HepG2 (cell line): Measurements from ENCODE around the gene THAP6. TPM values are rescaled to one million over a fixed set of nuclear protein-coding genes. Genes with fewer than 3 reads are reported as not detected.

Source experiments
- ATAC-seq: fragments of 200-7000 bp; cut with Tn5 transposase; 3 replicates; pipeline ENCODE4 v1.9.1; 2020; ENCODE audit warnings: mild to moderate bottlenecking, moderate library complexity
- BruUV-seq: library from RNA; stranded (reverse); fragments of 400-500 nt; replicated peaks from 2 replicates; lab custom pipeline; 2021; lab: Mats Ljungman, UMichigan
- CTCF ChIA-PET: fragments of 300-600 bp; formaldehyde crosslinking; extraction: SDS; loops from one replicate; lab custom pipeline; 2021; ENCODE audit warnings: low total read pairs, inconsistent platforms, low intra/inter-chr PET ratio; lab: Yijun Ruan, JAX
- POLR2A ChIA-PET: fragments of 350-600 bp; sonication (Branson Sonifier 250); formaldehyde crosslinking; loops from one replicate; lab custom pipeline; 2020; ENCODE audit warnings: antibody characterized with exemption, inconsistent platforms; lab: Yijun Ruan, JAX
- DNase-seq: peaks from one replicate; pipeline ENCODE4 v3.0.0-alpha.2; 2015; ENCODE audit warnings: low spot score
- FAIRE-seq: peaks from 3 replicates; lab custom pipeline; 2011; peaks lifted over from hg19 to GRCh38; lab: Jason Lieb, UNC
- H2AFZ ChIP-seq: one replicate; pipeline ENCODE4 v1.6.1; 2011; ENCODE audit warnings: low read length, inconsistent platforms
- H3K27ac ChIP-seq: fragments of 300-600 bp; 3 replicates; pipeline ENCODE4 v1.8.0; 2011; ENCODE audit warnings: mixed run types, mild to moderate bottlenecking, mixed read lengths, low read length, inconsistent platforms; ENCODE audit not compliant: insufficient read depth; ENCODE audit errors: extremely low read length
- H3K27me3 ChIP-seq, 2 experiments: fragments of 200-600 bp in 1 of 2; 2 replicates in 1 of 2; 3 replicates in 1 of 2; pipeline versions ENCODE4 v1.6.0 to v1.8.0; 2011; ENCODE audit warnings: low read length in 2 of 2, mild to moderate bottlenecking in 2 of 2, moderate library complexity in 2 of 2, inconsistent platforms in 1 of 2; ENCODE audit not compliant: insufficient read depth in 2 of 2, control insufficient read depth in 1 of 2
- H3K36me3 ChIP-seq, 2 experiments: fragments of 200-600 bp in 1 of 2; replicated peaks in 1 of 2; 2 replicates in 1 of 2; 3 replicates in 1 of 2; pipeline versions ENCODE4 v1.5.1 to v1.8.0; 2011; ENCODE audit warnings: low read length in 2 of 2, inconsistent platforms in 1 of 2; ENCODE audit not compliant: insufficient read depth in 2 of 2, control insufficient read depth in 1 of 2
- H3K4me1 ChIP-seq: 2 replicates; pipeline ENCODE4 v1.5.1; 2012; ENCODE audit warnings: low read length, inconsistent platforms; ENCODE audit not compliant: insufficient read depth
- H3K4me2 ChIP-seq: 2 replicates; pipeline ENCODE4 v1.6.0; 2011; ENCODE audit warnings: low read depth, low read length, inconsistent platforms
- H3K4me3 ChIP-seq, 3 experiments: fragments of 200-600 bp in 1 of 3; sonication (generic), shearing (Covaris generic) in 1 of 3; replicated peaks in 1 of 3; 2 replicates each; pipeline ENCODE4 v1.5.1; 2011 to 2016; ENCODE audit warnings: low read length in 3 of 3, inconsistent platforms in 2 of 3, low read depth in 2 of 3, mild to moderate bottlenecking in 2 of 3, control low read depth in 1 of 3, mixed read lengths in 1 of 3; ENCODE audit not compliant: insufficient read depth in 1 of 3
- H3K79me2 ChIP-seq: one replicate; pipeline ENCODE4 v1.6.1; 2011; ENCODE audit warnings: low read length, inconsistent platforms; ENCODE audit not compliant: insufficient read depth
- H3K9ac ChIP-seq: 2 replicates; pipeline ENCODE4 v1.6.0; 2011; ENCODE audit warnings: mild to moderate bottlenecking, low read depth, low read length, inconsistent platforms; ENCODE audit not compliant: insufficient read depth
- H3K9me3 ChIP-seq: 2 replicates; pipeline ENCODE4 v1.5.1; 2012; ENCODE audit warnings: mild to moderate bottlenecking, low read length
- H4K20me1 ChIP-seq: 2 replicates; pipeline ENCODE4 v1.6.0; 2011; ENCODE audit warnings: inconsistent platforms, mild to moderate bottlenecking, low read length, moderate library complexity; ENCODE audit not compliant: insufficient read depth
- AKAP8 ChIP-seq: sonication (generic); formaldehyde crosslinking; IDR thresholded peaks from 2 replicates; pipeline ENCODE4 v1.5.1; 2020; ENCODE audit warnings: mild to moderate bottlenecking, missing genetic modification reagents
- HOMEZ ChIP-seq: IDR thresholded peaks from 2 replicates; pipeline ENCODE4 v1.6.1; 2016; ENCODE audit warnings: low read depth
- KDM5A ChIP-seq: fragments of 200-600 bp; sonication (generic); IDR thresholded peaks from 2 replicates; pipeline ENCODE4 v1.7.0; 2018; ENCODE audit warnings: antibody characterized with exemption, mild to moderate bottlenecking, low read length, borderline replicate concordance
- ZBTB26 ChIP-seq: IDR thresholded peaks from 2 replicates; pipeline ENCODE4 v1.6.1; 2016; ENCODE audit warnings: missing compliant biosample characterization, missing genetic modification reagents, borderline replicate concordance
- ZBTB40 ChIP-seq, 2 experiments: fragments of 450-650 bp in 1 of 2; sonication (generic) in 1 of 2; formaldehyde crosslinking in 1 of 2; IDR thresholded peaks; 2 replicates each; pipeline versions ENCODE4 v1.6.1 to v1.8.0; 2016 to 2022; ENCODE audit warnings: antibody characterized with exemption in 1 of 2, mild to moderate bottlenecking in 1 of 2, missing genetic modification reagents in 1 of 2
- ZNF609 ChIP-seq: sonication (generic); formaldehyde crosslinking; IDR thresholded peaks from 2 replicates; pipeline ENCODE4 v1.4.0; 2020; ENCODE audit warnings: mild to moderate bottlenecking, missing genetic modification reagents, borderline replicate concordance
- WGBS: methylation state at CpG from one replicate; pipeline ENCODE4 v1.1.6; 2017; ENCODE audit warnings: low lambda C conversion rate; 5-methylcytosine and 5-hydroxymethylcytosine counted together
- in situ Hi-C: cut with HindIII; loops from 2 replicates; pipeline ENCODE4 v1.10.0; 2017; ENCODE audit warnings: low pct_unique_long_range_greater_than_20kb; ENCODE audit not compliant: extremely low pct_ligation_motif_present
- intact Hi-C: fragments of 100-400 bp; cut with micrococcal nuclease; formaldehyde crosslinking; loops from one replicate; pipeline ENCODE4 v1.10.0; 2022; ENCODE audit not compliant: unreplicated experiment
- polyA plus RNA-seq, 8 experiments: library from polyadenylated mRNA; depleted of rRNA in 3 of 8; stranded (reverse) in 7 of 8; unstranded in 1 of 8; fragments of >200 nt; fragmentation: Illumina TruSeq in 4 of 8; extraction: Trizol in 4 of 8; gene quantifications; 2 replicates each; pipeline versions ENCODE4 v1.2.1 to v1.2.3, GENCODE V29; 2011 to 2016; ENCODE audit warnings: low read depth in 4 of 8, missing spikeins in 1 of 8, mixed read lengths in 1 of 8; ENCODE audit not compliant: insufficient read depth in 1 of 8
- total RNA-seq, 5 experiments: library from RNA; depleted of rRNA; stranded (reverse); fragments of >200 nt; fragmentation: Illumina TruSeq; extraction: Trizol; gene quantifications; 2 replicates each; pipeline ENCODE4 v1.2.3, GENCODE V29; 2016; ENCODE audit warnings: low read depth in 1 of 5

THAP6 gene
- total and polyA plus RNA-seq, 2 of the 13 experiments (the other 11 are each of a cell fraction or from before 2014, with no cell fraction given) = 9.3 to 14.7 TPM

GRCh38 chr4:75470738-75471137, 43.5 kb upstream of the THAP6 start:
- Histone ChIP-seq H2AFZ (no peak overlapping the region), H3K27ac (no peak overlapping the region), H3K79me2 (no peaks in the 10 kb centered on the region), H4K20me1 (no peaks in the 10 kb centered on the region), H3K4me3 (no peak overlapping the region), H3K9me3 (no peaks in the 10 kb centered on the region), H3K36me3 (no peaks in the 10 kb centered on the region), H3K27me3 (no peaks in the 10 kb centered on the region), H3K4me1 (no peaks in the 10 kb centered on the region), H3K4me2 (no peak overlapping the region), H3K9ac (no peak overlapping the region)
- 74% methylated on average over 1 of the region's 1 CpG for WGBS
- in situ Hi-C loops = no loop called here
- POLR2A ChIA-PET = no interaction called here
- CTCF ChIA-PET = no interaction called here
- no TSS peak for BruUV-seq
- DNase-seq (no peak), FAIRE-seq (no peak), ATAC-seq (no peak)
- intact Hi-C loops = no loop called here
- TF ChIP-seq AKAP8 (CRISPR knock-in tag) (no peak), HOMEZ (CRISPR knock-in tag) (no peak), ZBTB40 (IDR thresholded peaks at IDR 0.05) (no peak), ZBTB40 (CRISPR knock-in tag; IDR thresholded peaks at IDR 0.05) (no peak), ZBTB26 (CRISPR knock-in tag) (no peak), KDM5A (no peak), ZNF609 (no peak)
